GM18499 (cell line): ENCODE results near the gene PLA2G4B.

Source experiments
- ATAC-seq: cut with Tn5 transposase; IDR thresholded peaks from one replicate; pipeline ENCODE4 v1.9.1; 2021; ENCODE audit warnings: moderate number of reproducible peaks; ENCODE audit not compliant: insufficient read depth, unreplicated experiment

PLA2G4B gene

DNA sequence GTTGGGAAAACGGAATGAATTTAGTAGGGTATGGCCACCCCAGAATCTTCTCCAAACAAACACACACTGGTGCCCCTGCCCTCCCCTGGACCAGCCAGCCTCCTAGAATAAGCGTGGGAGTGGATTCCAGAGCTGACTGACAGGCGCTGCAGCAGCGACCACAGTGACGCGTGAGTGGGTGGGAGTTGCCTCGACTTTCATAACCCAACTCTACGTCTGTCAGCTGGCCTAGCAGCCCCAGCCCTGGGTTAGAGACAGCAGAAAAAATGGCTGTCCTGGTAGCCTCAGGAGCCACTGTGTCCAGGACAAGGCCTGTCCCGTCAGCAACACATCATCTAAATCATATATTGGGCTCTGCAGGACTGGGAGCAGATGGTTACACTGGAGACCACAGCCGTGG lies 10.0 kb downstream of the PLA2G4B start:
- ATAC-seq: no peak

DNA sequence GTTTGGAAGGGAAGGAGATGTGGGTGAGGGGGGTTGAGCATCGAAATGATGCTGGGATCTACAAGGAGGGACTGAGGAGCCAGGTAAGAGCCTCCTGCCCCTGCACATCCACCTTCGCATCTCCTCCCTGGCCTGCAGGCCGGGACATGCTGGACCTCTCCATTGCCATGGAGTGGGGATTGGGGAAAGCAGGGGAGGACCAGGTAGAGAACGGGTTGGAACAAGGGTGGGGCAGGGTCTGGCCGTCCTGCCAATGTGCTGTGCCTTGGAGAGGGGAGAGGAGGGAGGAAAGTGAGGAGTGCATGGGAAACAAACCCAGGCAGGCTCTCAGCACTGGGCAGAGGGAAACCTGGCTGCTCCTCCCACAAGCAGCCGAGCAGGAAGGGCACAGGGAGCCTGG lies 10.6 kb downstream of the PLA2G4B start:
- ATAC-seq: no peak

DNA sequence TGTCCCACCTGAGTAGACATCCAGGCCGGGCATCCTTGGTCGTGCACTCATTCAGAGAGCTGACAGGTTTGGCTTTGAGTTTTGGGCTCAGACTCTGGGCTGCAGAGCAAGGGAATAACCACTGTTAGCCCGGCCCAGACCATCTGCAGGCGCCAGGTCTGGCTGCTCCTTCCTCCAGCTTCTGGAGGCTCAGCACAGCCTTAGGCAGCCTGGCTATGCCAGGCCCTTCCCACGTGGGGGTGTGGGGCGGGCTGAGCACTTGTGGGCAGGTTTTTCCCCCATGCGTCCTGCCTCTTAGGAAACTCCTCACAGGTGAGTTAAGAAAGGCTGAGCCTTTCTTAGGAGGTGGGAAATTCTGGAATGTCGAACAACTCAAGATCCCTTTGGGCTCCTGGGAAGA lies 11.2 kb downstream of the PLA2G4B start:
- no peak for ATAC-seq

DNA sequence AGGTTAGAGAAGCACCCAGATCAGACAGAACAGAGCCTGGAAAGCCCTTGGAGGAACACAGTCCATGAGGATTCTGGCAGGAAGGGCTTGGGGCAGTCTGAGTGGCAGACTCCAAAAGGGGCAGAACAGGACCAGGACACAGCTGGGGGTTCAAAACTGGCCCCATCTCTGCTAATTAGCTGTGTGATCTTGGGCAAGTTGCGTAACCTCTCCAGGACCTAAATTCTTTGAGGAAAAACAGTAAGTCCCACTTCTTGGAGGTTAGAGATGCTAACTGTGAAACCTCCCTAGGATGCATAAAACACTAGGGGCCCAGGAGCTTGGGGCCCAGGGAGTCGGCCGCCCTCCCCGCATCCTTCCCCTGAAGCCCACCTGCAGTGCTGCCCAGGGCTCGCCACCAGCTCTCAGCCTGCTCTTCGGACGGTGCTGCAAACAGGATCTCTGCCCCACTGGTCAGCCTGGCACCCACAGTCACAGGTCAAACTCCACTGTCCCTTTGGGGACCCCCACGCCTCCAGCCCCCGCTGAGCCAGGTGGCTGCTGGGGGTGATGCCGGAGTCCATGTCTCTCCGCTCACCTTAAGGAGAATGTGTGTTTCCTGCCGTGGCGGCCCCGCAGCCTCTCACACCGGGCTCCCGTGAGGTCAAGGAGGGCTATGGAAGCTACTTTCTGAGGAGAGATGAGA lies 12.0 kb downstream of the PLA2G4B start:
- ATAC-seq: no peak

DNA sequence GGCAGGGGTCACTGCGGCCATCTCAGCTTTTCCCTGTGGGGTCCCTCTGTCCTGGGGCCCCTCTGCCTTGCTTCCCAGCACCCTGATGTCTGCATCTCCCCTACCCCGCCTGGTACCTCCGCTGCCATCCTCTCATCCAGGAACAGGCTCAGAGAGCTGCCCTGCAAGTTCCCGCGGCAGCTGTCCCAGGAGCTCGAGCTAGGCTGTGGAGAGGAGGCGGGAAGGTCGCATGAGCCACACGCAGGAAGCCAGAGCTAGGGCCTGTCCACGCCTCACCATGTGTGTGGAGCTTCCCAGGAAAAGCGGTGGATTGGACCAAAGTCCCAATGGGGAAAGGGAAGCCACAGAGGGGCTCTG lies 12.5 kb downstream of the PLA2G4B start:
- no peak for ATAC-seq

DNA sequence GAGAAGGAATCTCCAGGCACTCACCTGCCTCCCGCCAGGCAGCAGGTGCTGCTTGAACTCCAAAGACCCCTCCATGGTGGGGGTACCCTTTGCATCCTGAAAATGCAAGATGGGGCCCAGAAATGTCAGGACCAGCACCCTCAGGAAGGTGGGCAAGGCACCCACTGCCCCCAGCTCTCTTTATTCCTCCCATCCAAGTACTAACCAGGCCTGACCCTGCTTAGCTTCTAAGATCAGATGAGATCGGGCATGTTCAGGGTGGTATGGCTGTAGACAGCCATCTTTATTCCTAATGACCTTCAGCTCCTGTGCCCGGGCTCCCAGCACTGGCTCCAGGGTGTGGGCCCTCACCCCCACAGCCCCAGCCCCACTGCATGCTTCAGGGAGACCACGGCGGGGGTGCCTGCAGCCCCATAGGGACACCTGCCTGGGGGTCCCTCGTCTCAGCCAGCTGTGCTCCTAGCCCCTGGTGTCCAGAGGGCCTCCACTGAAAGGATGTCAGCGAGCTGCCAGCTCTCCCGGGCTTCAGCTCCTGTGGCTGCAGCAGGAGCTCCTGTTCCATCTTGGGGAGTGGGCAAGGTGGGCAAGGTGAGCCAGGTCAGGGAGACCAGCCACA lies 13.2 kb downstream of the PLA2G4B start:
- no peak for ATAC-seq

DNA sequence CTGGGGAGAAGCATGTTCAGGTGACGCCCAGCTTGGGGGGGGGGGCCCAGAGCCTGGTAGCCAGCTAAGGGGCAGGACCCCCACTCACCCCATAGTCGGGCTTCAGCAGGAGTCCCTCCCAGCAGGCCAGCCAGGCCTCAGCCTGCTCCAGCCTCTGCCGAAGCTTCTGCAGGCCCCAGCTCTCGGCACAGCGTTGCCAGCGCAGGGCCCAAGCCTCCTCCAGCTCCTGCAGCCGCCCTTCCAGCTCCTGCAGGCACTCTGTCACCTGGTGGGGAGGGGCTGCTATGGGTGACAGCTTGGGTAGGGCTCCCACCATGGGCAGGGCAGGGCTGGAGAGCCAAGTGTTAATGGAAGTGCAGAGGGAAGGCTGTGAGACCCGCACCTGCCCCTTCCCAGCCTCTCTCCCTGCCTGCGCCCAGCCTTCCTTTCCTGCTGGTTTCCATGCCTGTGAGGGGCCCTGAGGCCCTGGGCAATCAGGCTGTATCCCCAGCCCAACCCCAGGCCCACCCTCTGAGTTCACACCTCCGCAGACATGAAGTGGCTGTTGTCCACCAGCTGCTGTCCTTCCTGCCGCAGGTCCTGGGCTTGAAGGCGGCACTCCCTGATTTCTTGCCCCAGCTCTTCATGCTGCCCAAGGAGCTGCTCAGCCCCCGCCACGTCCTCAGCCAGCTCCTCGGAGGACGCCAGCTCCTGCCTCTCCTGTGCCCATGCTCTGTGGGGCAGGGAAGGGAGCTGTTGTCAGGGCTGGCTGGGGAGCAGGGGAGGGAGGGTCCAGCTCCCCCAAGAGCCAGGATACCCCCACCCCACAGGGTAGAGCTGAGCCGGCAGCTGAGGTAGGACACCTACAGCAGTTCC lies 14.3 kb downstream of the PLA2G4B start:
- ATAC-seq: no peak

DNA sequence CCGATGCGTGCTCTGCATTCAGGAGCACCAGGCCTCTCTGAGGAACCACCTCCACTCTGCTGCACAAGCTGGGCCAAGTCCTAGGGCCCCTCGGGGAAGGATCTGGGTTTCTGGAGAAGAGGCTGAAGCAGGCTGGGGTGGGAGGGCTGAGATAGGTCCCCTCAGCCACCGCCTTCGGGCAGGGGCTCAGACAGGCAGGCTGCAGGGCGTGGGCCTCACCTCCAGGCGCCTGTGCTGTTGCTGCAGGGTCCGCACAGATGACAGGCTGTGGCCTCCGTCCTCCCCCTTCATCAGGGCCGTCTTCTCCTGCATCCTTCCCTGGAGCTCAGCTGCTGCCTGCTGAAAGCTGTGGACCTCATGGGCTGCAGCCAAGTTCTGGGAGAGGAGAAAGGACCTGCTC lies 15.2 kb downstream of the PLA2G4B start:
- no peak for ATAC-seq

DNA sequence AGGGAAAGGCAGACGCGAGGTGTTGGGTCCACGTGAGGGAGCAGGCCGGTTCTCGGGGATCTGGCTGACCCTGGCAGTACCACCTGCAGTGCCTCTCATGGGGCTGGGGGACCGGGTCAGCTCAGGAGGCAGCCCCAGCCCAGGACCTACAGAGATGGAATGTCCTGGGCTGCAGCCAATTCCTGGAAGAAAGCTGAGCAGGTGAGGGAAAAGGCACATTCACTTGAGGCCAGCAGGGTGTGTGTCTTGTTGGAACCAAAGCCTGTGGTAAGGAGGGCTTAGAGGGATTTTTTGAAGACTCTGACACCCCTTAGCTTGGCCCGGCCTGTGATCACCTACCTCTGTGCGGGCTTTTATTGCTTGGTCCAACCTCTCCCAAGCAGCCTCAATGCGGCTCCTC lies 15.8 kb downstream of the PLA2G4B start:
- no peak for ATAC-seq

DNA sequence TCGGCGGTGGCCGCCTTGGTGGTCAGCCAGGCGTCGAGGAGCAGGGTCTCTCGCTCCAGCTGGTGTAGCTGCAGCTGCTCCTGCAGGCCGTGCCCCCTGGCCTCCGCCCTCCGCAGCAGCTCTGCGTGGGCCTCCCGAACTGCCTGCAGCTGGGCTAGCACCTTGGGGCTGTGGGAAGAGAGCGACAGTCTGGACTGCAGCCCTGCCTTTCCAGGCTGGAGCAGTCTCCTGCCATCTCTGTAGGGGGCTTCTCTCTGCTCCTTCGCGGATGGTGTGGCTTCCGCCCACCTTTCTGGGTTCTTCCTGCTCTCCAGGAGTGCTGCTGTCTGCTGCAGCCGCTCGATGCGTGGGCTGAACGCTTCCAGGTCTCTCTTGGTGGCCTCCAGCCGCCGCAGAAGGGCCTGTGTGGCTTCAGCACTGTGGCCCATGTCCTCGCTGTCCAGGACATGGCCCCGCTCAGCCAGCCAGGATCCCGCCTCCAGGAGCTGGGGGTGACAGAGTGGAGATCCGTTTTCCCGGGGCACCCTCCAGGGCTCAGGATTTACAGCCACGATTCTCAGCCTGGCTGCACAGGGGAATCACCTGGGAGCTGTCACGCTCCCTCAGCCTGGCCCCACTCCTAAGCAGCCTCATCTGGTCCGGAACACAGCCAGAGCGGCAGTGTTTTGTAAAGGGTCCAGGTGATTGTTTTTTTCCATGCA lies 16.8 kb downstream of the PLA2G4B start:
- no peak for ATAC-seq

DNA sequence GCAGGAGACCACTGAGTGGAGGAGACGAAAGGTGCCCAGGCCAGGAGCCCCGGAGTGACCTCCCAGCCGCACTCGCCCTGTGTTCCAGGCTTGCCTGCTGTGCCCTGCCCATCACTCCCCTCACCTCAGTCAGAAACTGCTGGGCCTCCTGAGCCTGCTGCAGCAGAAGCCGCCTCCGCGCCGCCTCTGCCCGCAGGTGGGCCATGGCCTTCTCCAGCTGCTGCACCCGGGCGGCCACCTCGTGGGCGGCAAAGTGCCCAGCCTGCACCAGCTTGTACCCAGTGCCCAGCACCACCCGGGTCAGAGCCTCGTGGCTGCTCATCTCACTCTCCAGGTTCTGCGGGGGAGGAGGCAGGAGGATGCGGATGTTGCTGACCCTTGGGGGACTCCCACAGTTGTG lies 17.6 kb downstream of the PLA2G4B start:
- ATAC-seq: no peak

DNA sequence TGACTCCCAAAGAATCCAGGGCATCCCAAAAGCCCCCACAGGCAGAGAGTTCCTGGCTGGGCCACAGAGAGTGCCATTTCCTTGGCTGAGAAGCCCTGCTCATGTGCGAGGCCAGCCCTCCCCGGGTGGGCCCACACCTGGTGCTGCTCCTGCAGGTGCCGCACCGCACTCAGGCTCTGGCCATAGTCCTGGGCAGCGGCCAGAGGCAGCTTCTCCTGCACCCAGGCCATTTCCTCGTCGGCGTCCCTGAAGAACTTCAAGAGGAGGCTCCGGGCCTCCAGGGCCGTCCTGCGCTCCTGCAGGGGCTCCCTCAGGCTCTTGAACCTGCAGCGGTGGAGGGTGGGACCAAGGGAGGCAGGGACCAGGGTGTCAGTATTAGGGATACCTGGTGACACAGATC lies 18.1 kb downstream of the PLA2G4B start:
- ATAC-seq: no peak

DNA sequence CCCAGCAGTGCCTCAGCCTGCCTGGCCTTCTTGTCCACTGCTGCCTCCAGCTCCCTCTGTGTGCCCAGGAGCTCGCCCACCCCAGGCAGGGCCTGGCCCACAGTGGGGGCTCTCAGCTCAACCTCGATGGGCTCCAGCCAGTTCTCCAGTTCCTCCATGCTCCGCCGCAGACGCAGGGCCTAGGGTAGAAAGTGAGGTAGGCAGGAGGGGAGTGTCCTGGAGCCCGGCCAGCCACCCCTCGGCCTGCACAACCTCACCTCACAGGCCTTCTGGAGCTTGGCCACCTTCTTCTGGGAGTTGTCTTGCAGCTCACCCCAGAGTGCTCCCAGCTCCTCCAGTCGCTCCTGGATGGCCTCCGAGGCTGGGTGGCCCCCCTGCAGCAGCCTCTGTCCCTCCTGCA lies 18.7 kb downstream of the PLA2G4B start:
- ATAC-seq: no peak

DNA sequence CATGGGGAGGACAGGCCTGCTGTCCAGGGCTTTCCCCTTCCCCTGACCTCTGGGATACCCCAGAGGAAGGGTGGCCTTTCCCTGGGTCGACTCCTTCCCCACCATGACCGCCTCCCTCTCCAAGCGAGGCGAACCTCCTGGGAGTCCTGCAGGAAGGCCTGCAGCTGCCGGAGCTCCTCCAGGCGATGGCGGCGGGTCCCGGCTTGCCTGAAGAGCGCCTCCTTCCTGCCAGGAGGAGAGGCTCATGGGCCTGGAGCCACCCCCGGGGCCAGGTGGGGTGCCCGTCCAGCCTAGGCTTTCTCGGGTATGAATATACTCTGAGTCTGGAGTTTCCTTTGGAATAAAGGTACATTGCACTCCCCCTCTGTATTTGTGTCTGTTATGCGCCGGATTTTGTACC lies 20.1 kb downstream of the PLA2G4B start:
- no peak for ATAC-seq

DNA sequence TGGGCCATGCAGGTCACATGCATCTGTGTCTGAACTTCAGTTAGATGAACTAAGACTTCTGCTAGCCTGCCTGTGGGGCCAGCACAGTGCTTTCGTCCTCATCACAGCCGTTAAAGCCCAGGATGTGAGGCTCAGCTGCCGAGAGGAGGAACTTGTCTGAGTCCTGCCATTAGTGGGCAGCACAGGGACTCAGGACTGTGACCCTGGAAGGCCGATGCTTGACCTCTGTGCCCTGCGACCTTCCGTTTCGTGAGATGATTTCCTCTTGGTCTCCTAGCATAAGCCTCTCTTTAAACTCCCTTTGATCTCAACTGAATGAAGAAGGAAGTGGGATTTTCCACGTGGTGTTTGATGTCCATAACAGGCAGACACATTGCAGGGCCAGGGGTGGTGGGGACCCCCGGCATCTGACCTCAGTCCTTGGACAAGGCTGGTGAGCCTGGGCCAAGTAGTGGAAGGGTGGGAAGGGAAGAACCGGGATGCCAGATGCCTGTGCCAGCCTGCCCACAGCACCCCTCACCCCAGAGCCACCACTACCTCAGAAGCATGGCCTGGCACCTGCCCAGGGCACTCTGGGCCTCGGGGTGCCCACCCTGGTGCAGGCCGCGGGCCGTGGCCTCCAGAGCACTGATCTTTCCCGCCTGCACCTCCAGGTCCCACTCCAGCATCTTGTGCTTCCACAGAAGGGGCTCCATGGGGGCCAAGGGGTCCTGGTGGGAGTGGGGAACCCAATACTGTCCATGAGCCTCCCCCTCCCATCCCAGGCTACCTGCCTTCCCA lies 21.6 kb downstream of the PLA2G4B start:
- no peak for ATAC-seq

DNA sequence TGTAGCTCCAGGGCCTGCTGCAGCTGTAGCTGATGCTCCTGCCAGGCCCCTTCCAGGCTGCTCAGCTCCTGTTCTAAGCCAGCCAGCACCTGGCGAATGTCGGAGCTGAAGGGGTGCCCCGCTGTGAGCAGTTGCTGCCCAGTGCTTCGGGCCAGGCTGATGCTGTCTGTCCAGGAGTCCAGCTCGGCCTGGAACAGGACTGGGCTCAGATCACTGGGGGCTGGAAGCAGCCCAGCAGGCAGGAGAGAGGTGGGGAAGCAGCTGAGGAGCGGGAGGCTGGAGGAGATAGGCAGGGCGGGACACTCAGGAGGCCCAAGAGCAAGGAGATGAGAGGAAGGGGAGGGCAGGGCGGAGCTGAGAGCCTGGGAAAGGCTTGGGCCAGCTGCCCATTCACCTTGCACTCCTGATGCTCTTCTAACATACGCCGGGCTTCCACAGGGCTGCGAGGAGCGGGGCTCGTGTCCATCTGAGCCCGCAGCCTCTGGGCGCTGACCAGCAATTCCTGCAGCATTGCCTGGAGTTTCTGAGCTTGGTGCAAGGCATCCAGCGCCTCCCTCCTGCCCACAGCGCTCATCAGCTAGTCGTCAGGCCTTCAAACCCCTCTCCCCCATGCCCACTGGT lies 23.2 kb downstream of the PLA2G4B start:
- ATAC-seq: no peak

DNA sequence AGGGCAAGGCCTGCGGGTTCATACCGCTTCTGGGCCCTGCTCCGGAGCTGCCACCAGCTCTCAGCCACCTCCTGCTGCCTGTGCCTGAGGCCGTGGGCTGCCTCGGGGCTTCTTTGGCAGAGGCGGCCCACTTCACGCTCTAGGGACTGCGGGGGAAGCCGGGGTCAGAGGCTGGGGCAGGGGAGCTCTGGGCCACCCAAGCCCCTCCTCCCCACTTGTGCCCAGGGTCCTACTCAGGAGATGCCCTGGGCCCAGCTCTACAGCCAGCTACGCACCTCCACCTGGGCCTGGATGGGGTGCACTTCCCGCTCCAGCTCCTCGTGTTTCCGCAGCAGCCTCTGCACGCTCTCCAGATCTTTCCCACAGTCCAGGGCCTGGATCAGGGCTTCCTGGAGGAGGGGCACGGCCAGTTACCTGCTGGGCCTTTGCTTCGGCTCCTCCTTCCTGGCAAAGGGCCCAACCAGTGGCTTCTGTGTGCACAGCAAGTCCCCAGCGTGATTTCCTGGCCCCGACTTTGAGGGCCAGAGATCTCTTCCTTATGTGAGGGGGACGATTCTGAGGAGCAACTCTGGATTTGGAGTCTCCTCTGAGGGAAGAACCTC lies 24.0 kb downstream of the PLA2G4B start:
- no peak for ATAC-seq

DNA sequence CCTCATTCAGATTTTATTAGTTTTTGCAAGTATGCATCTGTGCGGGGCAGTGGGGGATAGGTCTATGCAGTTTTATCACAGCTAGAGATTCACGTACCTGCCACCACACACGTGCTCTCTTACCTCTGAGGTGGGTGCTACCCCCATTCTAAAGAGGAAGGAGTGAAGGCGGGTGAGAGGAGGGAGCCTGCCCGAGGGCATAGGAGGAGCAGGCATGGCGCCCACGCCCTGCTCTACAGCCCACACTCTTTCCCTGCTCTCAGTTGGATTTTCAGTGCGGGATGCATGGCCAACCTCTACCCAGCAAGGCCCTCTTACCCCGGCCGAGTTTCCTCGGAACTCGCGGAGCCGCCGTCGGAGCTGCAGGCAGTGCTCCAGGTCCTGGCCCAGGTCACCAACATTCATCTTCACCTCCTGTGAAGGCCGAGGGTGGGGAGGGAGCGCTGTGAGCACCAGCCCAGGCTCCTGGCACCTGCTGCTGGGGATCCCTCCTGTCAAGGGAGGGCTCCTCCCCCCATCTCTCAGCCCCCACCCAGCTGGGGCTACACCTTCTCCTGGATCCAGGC lies 26.9 kb downstream of the PLA2G4B start:
- no peak for ATAC-seq

DNA sequence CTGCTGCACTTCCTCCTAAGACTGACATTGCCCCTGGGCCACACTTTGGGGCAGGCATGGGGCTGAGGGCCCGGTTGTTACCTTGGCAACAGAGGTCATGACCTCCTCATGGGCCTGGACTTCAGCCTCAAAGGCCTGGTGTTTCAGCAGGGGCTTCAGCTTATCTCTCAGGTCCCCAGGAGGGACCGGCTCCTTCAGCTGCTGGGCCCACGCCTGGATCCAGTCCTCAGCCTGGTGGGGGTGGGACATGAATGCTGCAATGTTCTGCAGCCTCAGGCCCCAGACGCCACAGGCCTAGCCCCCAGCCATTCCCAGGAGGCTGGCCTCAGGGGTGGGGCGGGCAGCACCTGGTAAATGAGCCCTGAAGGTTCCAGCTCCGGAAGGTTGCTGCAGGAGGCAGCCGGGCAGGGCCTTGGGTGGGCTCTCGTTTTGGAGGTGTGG lies 27.6 kb downstream of the PLA2G4B start:
- ATAC-seq: no peak
